ENCODE measurements around the gene TMEM169. TPM values are rescaled to one million over a fixed set of nuclear protein-coding genes. Genes with fewer than 3 reads are reported as not detected.

TMEM169 gene
- total RNA-seq, 1 experiment from 2014 or later: 0.74 TPM

GRCh38 chr2:216033403-216033802 is 48.3 kb upstream of the TMEM169 start:
- Histone ChIP-seq H3K27me3 (ENCODE audit: control insufficient read depth, insufficient read depth, low read length) (no peaks in the 10 kb centered on the region), H3K9me3 (ENCODE audit: control insufficient read depth, insufficient read depth, low read depth, low read length) (no peaks in the 10 kb centered on the region), H3K4me3 (ENCODE audit: low read depth in 2 of 2, low read length in 2 of 2) (no peak overlapping the region), H3K36me3 (ENCODE audit: control insufficient read depth, insufficient read depth, low read length) (no peaks in the 10 kb centered on the region), H3K27ac (ENCODE audit: low read length) (no peak overlapping the region), H3K4me1 (ENCODE audit: control insufficient read depth, insufficient read depth, low read length) (no peaks in the 10 kb centered on the region)
- CTCF ChIA-PET: interaction anchor here (0.6 to 1.5 kb wide), 2 partner anchors 15 to 32 kb away, joined by 3 read pairs; no protein-coding TSS in a partner anchor
- TF ChIP-seq REST (IDR thresholded peaks at IDR 0.05; ENCODE audit: insufficient read depth in 1 of 2, low read depth in 2 of 2, low read length in 1 of 2): no peak
- TF ChIP-seq CTCF (IDR thresholded peaks at IDR 0.05): no peak
- TF ChIP-seq TCF7L2 (IDR thresholded peaks at IDR 0.05; ENCODE audit: low read depth, low read length): no peak
- TF ChIP-seq SIN3A (IDR thresholded peaks at IDR 0.05; ENCODE audit: borderline replicate concordance, insufficient read depth, low read depth, low read length): no peak
- TF ChIP-seq POLR2AphosphoS5 (IDR thresholded peaks at IDR 0.05; ENCODE audit: low read depth, low read length): no peak
- POLR2A ChIA-PET: no interaction called here
- DNase-seq (ENCODE audit: low read depth, low spot score) (no peak), ATAC-seq (no peak)
- BruUV-seq (replicated peaks): no TSS peak
- intact Hi-C loops (cut with micrococcal nuclease; ENCODE audit: unreplicated experiment): no loop called here
- in situ Hi-C loops (cut with HindIII; ENCODE audit: low pct_unique_long_range_greater_than_20kb, low sequenced_read_pairs): no loop called here

- peak; percentile 83 for ATAC-seq
- H3K27me3 ChIP-seq (ENCODE audit: control insufficient read depth, insufficient read depth, low read length): no peaks in the 10 kb centered on the region
- no peaks in the 10 kb centered on the region for H3K4me1 ChIP-seq (ENCODE audit: control insufficient read depth, insufficient read depth, low read length)
- no TSS peak for BruUV-seq (replicated peaks)
- ChIA-PET CTCF (interaction anchor here (0.6 to 1.5 kb wide), 3 partner anchors 11 to 33 kb away, joined by 3 read pairs; no protein-coding TSS in a partner anchor), POLR2A (no interaction called here)
- intact Hi-C loops (cut with micrococcal nuclease; ENCODE audit: unreplicated experiment) (no loop called here), in situ Hi-C loops (cut with HindIII; ENCODE audit: low pct_unique_long_range_greater_than_20kb, low sequenced_read_pairs) (no loop called here)
- DNase-seq (ENCODE audit: low read depth, low spot score): no peak
- H3K27ac ChIP-seq (ENCODE audit: low read length): no peak overlapping the region
- H3K4me3 ChIP-seq (ENCODE audit: low read depth in 2 of 2, low read length in 2 of 2): no peak overlapping the region
- H3K36me3 ChIP-seq (ENCODE audit: control insufficient read depth, insufficient read depth, low read length): no peaks in the 10 kb centered on the region
- no peaks in the 10 kb centered on the region for H3K9me3 ChIP-seq (ENCODE audit: control insufficient read depth, insufficient read depth, low read depth, low read length)
- TF ChIP-seq POLR2AphosphoS5 (IDR thresholded peaks at IDR 0.05; ENCODE audit: low read depth, low read length): no peak
- TF ChIP-seq SIN3A (IDR thresholded peaks at IDR 0.05; ENCODE audit: borderline replicate concordance, insufficient read depth, low read depth, low read length): no peak
- peak; percentile 92 for TF ChIP-seq CTCF (IDR thresholded peaks at IDR 0.05)
Observed at GRCh38 chr2:216034065-216034464, 47.7 kb upstream of the TMEM169 start.

All from Panc1 (cell line).